Epithelial cell of alveolus of lung (primary cell): ENCODE results near the gene PIP. TPM values are rescaled to one million over a fixed set of nuclear protein-coding genes. Genes with fewer than 3 reads are reported as not detected.

Experiments used
- total RNA-seq: library from RNA; depleted of rRNA; stranded (reverse); fragments of >200 nt; gene quantifications from 2 replicates; pipeline ENCODE4 v1.2.1, GENCODE V29; 2015

Gene PIP
- not detected in 2 replicates for total RNA-seq

GRCh38 chr7:143131781-143132180 is at the start of gene PIP:
Gene PIP, plus strand, starts transcription at chr7:143132077. Its CDS starts 40 bp downstream, at chr7:143132117.

DNA sequence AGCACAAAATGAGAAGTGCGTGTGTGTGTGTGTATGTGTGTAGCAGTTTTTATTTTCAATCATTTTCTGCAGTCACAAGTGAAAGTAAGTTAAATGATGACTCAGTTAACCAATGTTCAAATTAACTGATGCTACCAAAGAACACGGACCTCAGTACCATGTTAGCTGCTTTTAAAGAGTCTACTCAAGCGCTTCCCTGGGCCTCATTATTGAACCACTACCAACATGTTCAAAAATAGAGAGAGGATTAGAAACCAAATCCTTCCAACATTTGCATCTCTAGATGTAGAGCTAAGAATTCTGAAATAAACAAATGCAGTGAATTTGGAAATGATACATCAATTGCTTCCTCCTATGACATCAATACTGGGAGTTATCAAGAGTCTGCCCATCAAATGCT is 51.1 kb downstream of the PIP start, which contains the start of gene TAS2R39:
Gene TAS2R39, plus strand, starts transcription at position 396 of the 400 bp plus-strand sequence. Its CDS starts 0 bp downstream, at position 396.

Other genes with a start within 250 kb of the PIP start
- gene TRPV6, start 246.3 kb upstream of the PIP start, total RNA-seq: 0.39 TPM in 1 of 2 replicates, not detected in the other
- not detected in 2 replicates for gene TRPV5, start 198.3 kb upstream of the PIP start, total RNA-seq
- not detected in 2 replicates for gene LLCFC1, start 192.6 kb upstream of the PIP start, total RNA-seq
- gene KEL, start 169.7 kb upstream of the PIP start, total RNA-seq: not detected in 2 replicates
- not detected in 2 replicates for gene OR9A2, start 104.9 kb upstream of the PIP start, total RNA-seq
- gene OR6V1, start 79.7 kb upstream of the PIP start, total RNA-seq: not detected in 2 replicates
- gene TAS2R39, start 51.3 kb downstream of the PIP start, total RNA-seq: not detected in 2 replicates
- gene TAS2R40, start 90.0 kb downstream of the PIP start, total RNA-seq: not detected in 2 replicates
- gene GSTK1, start 131.4 kb downstream of the PIP start, total RNA-seq: 124 and 133 TPM in 2 replicates
- 0.39 TPM in 1 of 2 replicates, not detected in the other for gene TMEM139, start 152.9 kb downstream of the PIP start, total RNA-seq
- gene CASP2, start 156.3 kb downstream of the PIP start, total RNA-seq: 14.5 and 29.7 TPM in 2 replicates
- gene CLCN1, start 184.0 kb downstream of the PIP start, total RNA-seq: 0.13 TPM in 1 of 2 replicates, not detected in the other
- 3.1 and 3.9 TPM in 2 replicates for gene FAM131B, start 230.6 kb downstream of the PIP start, total RNA-seq
- 167 and 206 TPM in 2 replicates for gene ZYX, start 249.3 kb downstream of the PIP start, total RNA-seq